CD8-positive, alpha-beta memory T cell (primary cell): ENCODE results near the gene SYCP2. TPM values are rescaled to one million over a fixed set of nuclear protein-coding genes. Genes with fewer than 3 reads are reported as not detected.
"Not testable (repeated sequence)": the region's sequence is repeated elsewhere in the genome, so short reads cannot be mapped to it uniquely, and the experiment has no call there.

Source experiments
- CTCF ChIA-PET: fragments of 350-600 bp; sonication (Branson Sonifier 250); formaldehyde crosslinking; loops from one replicate; lab custom pipeline; 2021; ENCODE audit warnings: antibody characterized with exemption; lab: Charles Lee
- POLR2A ChIA-PET: fragments of 350-600 bp; sonication (Branson Sonifier 250); formaldehyde crosslinking; loops from one replicate; lab custom pipeline; 2021; ENCODE audit warnings: antibody characterized with exemption; lab: Charles Lee
- DNase-seq, 5 donors: peaks; one replicate each; pipeline versions ENCODE4 v3.0.0 to v3.0.0-alpha.2; 2020 to 2022; ENCODE audit warnings: mixed read lengths in 1 of 5
- H3K27ac ChIP-seq: one replicate; pipeline ENCODE4 v1.7.0; 2013; ENCODE audit warnings: low read depth, mild to moderate bottlenecking, low read length, moderate library complexity
- H3K27me3 ChIP-seq: 2 replicates; pipeline ENCODE4 v1.7.0; 2013; ENCODE audit warnings: low read length, mild to moderate bottlenecking; ENCODE audit not compliant: insufficient read depth, poor library complexity, severe bottlenecking
- H3K36me3 ChIP-seq: 2 replicates; pipeline ENCODE4 v1.7.0; 2013; ENCODE audit warnings: mild to moderate bottlenecking, low read length, moderate library complexity; ENCODE audit not compliant: insufficient read depth
- H3K4me1 ChIP-seq: 2 replicates; pipeline ENCODE4 v1.7.0; 2013; ENCODE audit warnings: mild to moderate bottlenecking, low read length, moderate library complexity; ENCODE audit not compliant: insufficient read depth
- H3K4me3 ChIP-seq: 2 replicates; pipeline ENCODE4 v1.7.0; 2013; ENCODE audit warnings: mild to moderate bottlenecking, low read length
- H3K9me3 ChIP-seq: 2 replicates; pipeline ENCODE4 v1.7.0; 2013; ENCODE audit warnings: mild to moderate bottlenecking, low read length
- H3K27ac Mint-ChIP-seq, 8 donors: one replicate each; pipeline ENCODE4 v1.8.0; 2020 to 2021; ENCODE audit warnings: mixed read lengths in 8 of 8, mild to moderate bottlenecking in 6 of 8, inconsistent platforms in 3 of 8, moderate library complexity in 3 of 8
- H3K27me3 Mint-ChIP-seq, 2 donors: one replicate each; pipeline ENCODE4 v1.8.0; 2020 to 2021; ENCODE audit warnings: mixed read lengths in 2 of 2, mild to moderate bottlenecking in 1 of 2, moderate library complexity in 1 of 2
- H3K36me3 Mint-ChIP-seq, 3 donors: one replicate each; pipeline ENCODE4 v1.8.0; 2020 to 2021; ENCODE audit warnings: mixed read lengths in 3 of 3, inconsistent platforms in 1 of 3, mild to moderate bottlenecking in 1 of 3
- H3K4me1 Mint-ChIP-seq, 3 donors: one replicate each; pipeline ENCODE4 v1.8.0; 2020 to 2021; ENCODE audit warnings: mixed read lengths in 3 of 3, inconsistent platforms in 1 of 3, mild to moderate bottlenecking in 1 of 3
- H3K4me3 Mint-ChIP-seq, 7 donors: one replicate each; pipeline ENCODE4 v1.8.0; 2020 to 2021; ENCODE audit warnings: mixed read lengths in 7 of 7, mild to moderate bottlenecking in 6 of 7, moderate library complexity in 4 of 7, inconsistent platforms in 2 of 7
- H3K9me3 Mint-ChIP-seq, 5 donors: one replicate each; pipeline ENCODE4 v1.8.0; 2020 to 2022; ENCODE audit warnings: mixed read lengths in 5 of 5, mild to moderate bottlenecking in 3 of 5, moderate library complexity in 2 of 5, inconsistent platforms in 1 of 5
- polyA plus RNA-seq: library from polyadenylated mRNA; unstranded; fragments of 300-500 nt; fragmentation: Illumina TruSeq; gene quantifications from one replicate; pipeline ENCODE4 v1.2.3, GENCODE V29; 2021
- total RNA-seq, 2 experiments: library from RNA; stranded (reverse); gene quantifications; one replicate each; pipeline ENCODE4 v1.2.3, GENCODE V29; 2021

Gene SYCP2
- total and polyA plus RNA-seq, 3 experiments from 2014 or later = 2.3 to 3.8 (median 3.4) TPM

GRCh38 chr20:59863058-59863457, 70.4 kb downstream of the SYCP2 start:
- Mint-ChIP-seq H3K36me3 (peaks cover 7 to 25% (median 13%) of the 10 kb centered on the region in 3 donors), H3K27ac (no peak overlapping the region), H3K9me3 (peaks cover 0 to 2% (median 0%) of the 10 kb centered on the region in 5 donors), H3K4me3 (no peak overlapping the region), H3K27me3 (no peaks in the 10 kb centered on the region), H3K4me1 (no peaks in the 10 kb centered on the region)
- POLR2A ChIA-PET = no interaction called here
- H3K36me3 ChIP-seq = no peaks in the 10 kb centered on the region
- no peaks in the 10 kb centered on the region for H3K4me1 ChIP-seq
- H3K27ac ChIP-seq = no peak overlapping the region
- CTCF ChIA-PET = no interaction called here
- no peaks in the 10 kb centered on the region for H3K9me3 ChIP-seq
- no peaks in the 10 kb centered on the region for H3K27me3 ChIP-seq
- H3K4me3 ChIP-seq = no peak overlapping the region
- DNase-seq = no peak

GRCh38 chr20:59861401-59861800, 72.0 kb downstream of the SYCP2 start:
- Histone ChIP-seq H3K27ac (no peak overlapping the region), H3K4me3 (no peak overlapping the region), H3K36me3 (no peaks in the 10 kb centered on the region), H3K27me3 (no peaks in the 10 kb centered on the region), H3K4me1 (no peaks in the 10 kb centered on the region), H3K9me3 (no peaks in the 10 kb centered on the region)
- no peaks in the 10 kb centered on the region for H3K4me1 Mint-ChIP-seq
- H3K27ac Mint-ChIP-seq = no peak overlapping the region
- no peaks in the 10 kb centered on the region for H3K27me3 Mint-ChIP-seq
- DNase-seq = no peak
- H3K9me3 Mint-ChIP-seq = peaks cover 0 to 5% (median 0%) of the 10 kb centered on the region in 5 donors
- CTCF ChIA-PET = no interaction called here
- no peak overlapping the region for H3K4me3 Mint-ChIP-seq
- H3K36me3 Mint-ChIP-seq = peaks cover 5 to 32% (median 13%) of the 10 kb centered on the region in 3 donors
- POLR2A ChIA-PET = no interaction called here

GRCh38 chr20:59858425-59858824, 75.0 kb downstream of the SYCP2 start:
- H3K9me3 Mint-ChIP-seq = peaks cover 0 to 10% (median 3%) of the 10 kb centered on the region in 5 donors
- H3K4me3 Mint-ChIP-seq = no peak overlapping the region
- no peaks in the 10 kb centered on the region for H3K36me3 ChIP-seq
- H3K27me3 Mint-ChIP-seq = no peaks in the 10 kb centered on the region
- no peak for DNase-seq
- no peaks in the 10 kb centered on the region for H3K9me3 ChIP-seq
- H3K27ac Mint-ChIP-seq = no peak overlapping the region
- H3K36me3 Mint-ChIP-seq = peaks cover 4 to 35% (median 7%) of the 10 kb centered on the region in 3 donors
- no peaks in the 10 kb centered on the region for H3K27me3 ChIP-seq
- H3K4me1 Mint-ChIP-seq = no peaks in the 10 kb centered on the region
- POLR2A ChIA-PET = interaction anchor here (0.5 kb wide), 1 partner anchor 82 kb away, joined by 3 read pairs; the partner anchor contains the start of genes FAM217B and PPP1R3D
- no peak overlapping the region for H3K27ac ChIP-seq
- H3K4me3 ChIP-seq = no peak overlapping the region
- CTCF ChIA-PET = no interaction called here
- H3K4me1 ChIP-seq = no peaks in the 10 kb centered on the region

- DNase-seq = no peak
- Mint-ChIP-seq H3K9me3 (peaks cover 0 to 10% (median 3%) of the 10 kb centered on the region in 5 donors), H3K27ac (no peak overlapping the region), H3K4me3 (no peak overlapping the region), H3K4me1 (no peaks in the 10 kb centered on the region), H3K36me3 (peaks cover 4 to 35% (median 6%) of the 10 kb centered on the region in 3 donors), H3K27me3 (no peaks in the 10 kb centered on the region)
- no peaks in the 10 kb centered on the region for H3K9me3 ChIP-seq
- H3K36me3 ChIP-seq = no peaks in the 10 kb centered on the region
- no peak overlapping the region for H3K4me3 ChIP-seq
- ChIA-PET POLR2A (interaction anchor here (0.5 kb wide), 1 partner anchor 82 kb away, joined by 3 read pairs; the partner anchor contains the start of genes FAM217B and PPP1R3D), CTCF (no interaction called here)
- H3K4me1 ChIP-seq = no peaks in the 10 kb centered on the region
- no peak overlapping the region for H3K27ac ChIP-seq
- no peaks in the 10 kb centered on the region for H3K27me3 ChIP-seq
Measured at GRCh38 chr20:59857966-59858365, 75.5 kb downstream of the SYCP2 start.

GRCh38 chr20:59856941-59857340, 76.5 kb downstream of the SYCP2 start:
- CTCF ChIA-PET, H3K36me3 ChIP-seq, POLR2A ChIA-PET, H3K4me3 Mint-ChIP-seq, H3K4me1 ChIP-seq, H3K27ac ChIP-seq, H3K27me3 Mint-ChIP-seq, H3K27me3 ChIP-seq, H3K9me3 Mint-ChIP-seq, H3K4me3 ChIP-seq, H3K27ac Mint-ChIP-seq, H3K9me3 ChIP-seq, H3K4me1 Mint-ChIP-seq, DNase-seq: not testable (repeated sequence)
- H3K36me3 Mint-ChIP-seq = peaks cover 3 to 33% (median 4%) of the 10 kb centered on the region in 3 donors

- H3K36me3 Mint-ChIP-seq = peaks cover 3 to 29% (median 4%) of the 10 kb centered on the region in 3 donors
- H3K27ac Mint-ChIP-seq, H3K27me3 Mint-ChIP-seq, CTCF ChIA-PET, DNase-seq, H3K27ac ChIP-seq, H3K9me3 ChIP-seq, H3K27me3 ChIP-seq, H3K4me3 ChIP-seq, H3K4me3 Mint-ChIP-seq, H3K4me1 Mint-ChIP-seq, H3K4me1 ChIP-seq, H3K36me3 ChIP-seq, POLR2A ChIA-PET, H3K9me3 Mint-ChIP-seq: not testable (repeated sequence)
Measured at GRCh38 chr20:59856526-59856925, 76.9 kb downstream of the SYCP2 start.

- POLR2A ChIA-PET = no interaction called here
- CTCF ChIA-PET = no interaction called here
- H3K36me3 Mint-ChIP-seq = peaks cover 0 to 6% (median 0%) of the 10 kb centered on the region in 3 donors
Measured at GRCh38 chr20:59850018-59850641, 83.3 kb downstream of the SYCP2 start.

GRCh38 chr20:59848182-59848581, 85.3 kb downstream of the SYCP2 start:
- Mint-ChIP-seq H3K36me3 (no peaks in the 10 kb centered on the region), H3K9me3 (no peaks in the 10 kb centered on the region), H3K27ac (no peak overlapping the region), H3K4me1 (no peaks in the 10 kb centered on the region), H3K27me3 (no peaks in the 10 kb centered on the region), H3K4me3 (no peak overlapping the region)
- Histone ChIP-seq H3K27ac (no peak overlapping the region), H3K4me1 (no peaks in the 10 kb centered on the region), H3K9me3 (no peaks in the 10 kb centered on the region), H3K27me3 (no peaks in the 10 kb centered on the region), H3K36me3 (no peaks in the 10 kb centered on the region), H3K4me3 (no peak overlapping the region)
- DNase-seq = no peak
- POLR2A ChIA-PET = no interaction called here
- CTCF ChIA-PET = no interaction called here

More at GRCh38 chr20:59850018-59850641, 83.3 kb downstream of the SYCP2 start:
- DNase-seq = no peak
- Histone ChIP-seq H3K4me1 (no peaks in the 10 kb centered on the region), H3K36me3 (no peaks in the 10 kb centered on the region), H3K9me3 (no peaks in the 10 kb centered on the region), H3K27ac (no peak overlapping the region), H3K27me3 (no peaks in the 10 kb centered on the region), H3K4me3 (no peak overlapping the region)
- Mint-ChIP-seq H3K4me3 (no peak overlapping the region), H3K27me3 (no peaks in the 10 kb centered on the region), H3K4me1 (no peaks in the 10 kb centered on the region), H3K27ac (no peak overlapping the region), H3K9me3 (no peaks in the 10 kb centered on the region)
